ENCODE results near the gene RPS6KA1.

Gene RPS6KA1

GRCh38 chr1:26557008-26557407 is 27.4 kb downstream of the RPS6KA1 start:
- TF ChIP-seq POLR2AphosphoS5 (IDR thresholded peaks at IDR 0.05; ENCODE audit: low read depth, low read length) (no peak), REST (IDR thresholded peaks at IDR 0.05; ENCODE audit: insufficient read depth in 1 of 2, low read depth in 2 of 2, low read length in 2 of 2) (no peak)

- TF ChIP-seq TAF1 (IDR thresholded peaks at IDR 0.05; ENCODE audit: borderline replicate concordance, insufficient read depth, low read length) (no peak), SIN3A (IDR thresholded peaks at IDR 0.05; ENCODE audit: borderline replicate concordance, insufficient read depth, low read length) (no peak), FOXP2 (optimal IDR thresholded peaks at IDR 0.05; ENCODE audit: borderline replicate concordance, extremely low read depth, extremely low read length, insufficient read depth) (no peak), POLR2AphosphoS5 (IDR thresholded peaks at IDR 0.05; ENCODE audit: low read depth, low read length) (no peak), REST (IDR thresholded peaks at IDR 0.05; ENCODE audit: insufficient read depth in 1 of 2, low read depth in 2 of 2, low read length in 2 of 2) (no peak)
Observed at GRCh38 chr1:26558685-26559048, 29.1 kb downstream of the RPS6KA1 start.

GRCh38 chr1:26560403-26560780 is 30.8 kb downstream of the RPS6KA1 start:
- TF ChIP-seq FOXP2 (optimal IDR thresholded peaks at IDR 0.05; ENCODE audit: borderline replicate concordance, extremely low read depth, extremely low read length, insufficient read depth), result no peak
- no peak for TF ChIP-seq SIN3A (IDR thresholded peaks at IDR 0.05; ENCODE audit: borderline replicate concordance, insufficient read depth, low read length)
- TF ChIP-seq TAF1 (IDR thresholded peaks at IDR 0.05; ENCODE audit: borderline replicate concordance, insufficient read depth, low read length), result no peak
- TF ChIP-seq POLR2AphosphoS5 (IDR thresholded peaks at IDR 0.05; ENCODE audit: low read depth, low read length), result no peak
- TF ChIP-seq REST (IDR thresholded peaks at IDR 0.05; ENCODE audit: insufficient read depth in 1 of 2, low read depth in 2 of 2, low read length in 2 of 2), result no peak

- no peak for TF ChIP-seq SIN3A (IDR thresholded peaks at IDR 0.05; ENCODE audit: borderline replicate concordance, insufficient read depth, low read length)
- no peak for TF ChIP-seq FOXP2 (optimal IDR thresholded peaks at IDR 0.05; ENCODE audit: borderline replicate concordance, extremely low read depth, extremely low read length, insufficient read depth)
- no peak for TF ChIP-seq REST (IDR thresholded peaks at IDR 0.05; ENCODE audit: insufficient read depth in 1 of 2, low read depth in 2 of 2, low read length in 2 of 2)
- no peak for TF ChIP-seq TAF1 (IDR thresholded peaks at IDR 0.05; ENCODE audit: borderline replicate concordance, insufficient read depth, low read length)
- TF ChIP-seq POLR2AphosphoS5 (IDR thresholded peaks at IDR 0.05; ENCODE audit: low read depth, low read length), result no peak
Observed at GRCh38 chr1:26570287-26570686, 40.7 kb downstream of the RPS6KA1 start.

- TF ChIP-seq SIN3A (IDR thresholded peaks at IDR 0.05; ENCODE audit: borderline replicate concordance, insufficient read depth, low read length) (no peak), FOXP2 (optimal IDR thresholded peaks at IDR 0.05; ENCODE audit: borderline replicate concordance, extremely low read depth, extremely low read length, insufficient read depth) (no peak), POLR2AphosphoS5 (IDR thresholded peaks at IDR 0.05; ENCODE audit: low read depth, low read length) (no peak), REST (IDR thresholded peaks at IDR 0.05; ENCODE audit: insufficient read depth in 1 of 2, low read depth in 2 of 2, low read length in 2 of 2) (no peak), TAF1 (IDR thresholded peaks at IDR 0.05; ENCODE audit: borderline replicate concordance, insufficient read depth, low read length) (no peak)
Observed at GRCh38 chr1:26571381-26571780, 41.8 kb downstream of the RPS6KA1 start.
